Astrocyte (in vitro differentiated cells and primary cell): Measurements from ENCODE around the gene CCDC85B. TPM values are rescaled to one million over a fixed set of nuclear protein-coding genes. Genes with fewer than 3 reads are reported as not detected.
A peak's percentile ranks its signal among the peaks of the same experiment; 100 is the strongest.

Source experiments
- DNase-seq: peaks from one replicate; pipeline ENCODE4 v3.0.0-alpha.2; 2010; ENCODE audit warnings: low read depth
- FAIRE-seq: peaks from 2 replicates; lab custom pipeline; 2011; peaks lifted over from hg19 to GRCh38; lab: Jason Lieb, UNC
- H2AFZ ChIP-seq: 2 replicates; pipeline ENCODE4 v1.6.0; 2012; ENCODE audit warnings: low read depth, low read length, inconsistent platforms
- H3K27ac ChIP-seq: 2 replicates; pipeline ENCODE4 v1.5.1; 2011; ENCODE audit warnings: low read depth, low read length, inconsistent platforms
- H3K27me3 ChIP-seq: 2 replicates; pipeline ENCODE4 v1.6.0; 2011; ENCODE audit warnings: low read length, inconsistent platforms; ENCODE audit not compliant: insufficient read depth
- H3K36me3 ChIP-seq: 2 replicates; pipeline ENCODE4 v1.5.1; 2011; ENCODE audit warnings: low read length, inconsistent platforms; ENCODE audit not compliant: insufficient read depth
- H3K4me1 ChIP-seq: 2 replicates; pipeline ENCODE4 v1.5.1; 2011; ENCODE audit warnings: low read length, inconsistent platforms; ENCODE audit not compliant: insufficient read depth
- H3K4me2 ChIP-seq: 2 replicates; pipeline ENCODE4 v1.6.0; 2012; ENCODE audit warnings: low read length, inconsistent platforms
- H3K4me3 ChIP-seq: 2 replicates; pipeline ENCODE4 v1.5.1; 2011; ENCODE audit warnings: low read depth, mild to moderate bottlenecking, low read length, inconsistent platforms; ENCODE audit not compliant: insufficient read depth
- H3K79me2 ChIP-seq: 2 replicates; pipeline ENCODE4 v1.6.0; 2012; ENCODE audit warnings: mild to moderate bottlenecking, low read length, inconsistent platforms; ENCODE audit not compliant: insufficient read depth
- H3K9ac ChIP-seq: 2 replicates; pipeline ENCODE4 v1.6.0; 2012; ENCODE audit warnings: mild to moderate bottlenecking, low read length, inconsistent platforms
- H3K9me3 ChIP-seq: 2 replicates; pipeline ENCODE4 v1.5.1; 2012; ENCODE audit warnings: low read depth, mild to moderate bottlenecking, low read length, inconsistent platforms; ENCODE audit not compliant: insufficient read depth
- H4K20me1 ChIP-seq: 2 replicates; pipeline ENCODE4 v1.6.0; 2012; ENCODE audit warnings: low read length, inconsistent platforms; ENCODE audit not compliant: insufficient read depth
- H3K27ac Mint-ChIP-seq: one replicate; pipeline ENCODE4 v1.8.0; 2021; ENCODE audit warnings: mild to moderate bottlenecking, mixed read lengths; ENCODE audit not compliant: unreplicated experiment
- H3K27me3 Mint-ChIP-seq: one replicate; pipeline ENCODE4 v1.8.0; 2021; ENCODE audit warnings: low read depth, mixed read lengths; ENCODE audit not compliant: unreplicated experiment
- H3K36me3 Mint-ChIP-seq: one replicate; pipeline ENCODE4 v1.8.0; 2021; ENCODE audit warnings: low read depth, mixed read lengths; ENCODE audit not compliant: unreplicated experiment
- H3K4me1 Mint-ChIP-seq: one replicate; pipeline ENCODE4 v1.8.0; 2021; ENCODE audit warnings: low read depth, mixed read lengths; ENCODE audit not compliant: unreplicated experiment
- H3K4me3 Mint-ChIP-seq: one replicate; pipeline ENCODE4 v1.8.0; 2021; ENCODE audit warnings: mild to moderate bottlenecking, moderate library complexity, mixed read lengths; ENCODE audit not compliant: unreplicated experiment
- H3K9me3 Mint-ChIP-seq: one replicate; pipeline ENCODE4 v1.8.0; 2021; ENCODE audit warnings: mild to moderate bottlenecking, mixed read lengths; ENCODE audit not compliant: unreplicated experiment
- CTCF ChIP-seq: IDR thresholded peaks from 2 replicates; pipeline ENCODE4 v1.5.1; 2011; ENCODE audit warnings: low read depth, mild to moderate bottlenecking, inconsistent platforms, low read length, moderate library complexity; ENCODE audit not compliant: insufficient read depth
- EZH2 ChIP-seq: IDR thresholded peaks from 2 replicates; pipeline ENCODE4 v1.6.1; 2012; ENCODE audit warnings: mild to moderate bottlenecking, low read length, inconsistent platforms; ENCODE audit not compliant: insufficient read depth
- total RNA-seq: library from RNA; stranded (reverse); gene quantifications from 2 replicates; pipeline ENCODE4 v1.2.1, GENCODE V29; 2021

The CCDC85B gene
- total RNA-seq, 1 donor from 2014 or later: 31.4 TPM

- no peaks in the 10 kb centered on the region for H3K9me3 Mint-ChIP-seq
- H2AFZ ChIP-seq: no peak overlapping the region
- peaks cover 27% of the 10 kb centered on the region for H3K4me1 ChIP-seq
- H3K36me3 ChIP-seq: peaks cover 28% of the 10 kb centered on the region
- TF ChIP-seq EZH2 (no peak), CTCF (no peak)
- H3K27me3 ChIP-seq: no peaks in the 10 kb centered on the region
- FAIRE-seq (no peak), DNase-seq (no peak)
- H3K36me3 Mint-ChIP-seq: peaks cover 12% of the 10 kb centered on the region
- no peak overlapping the region for H3K4me3 ChIP-seq
- peaks cover 59% of the 10 kb centered on the region for H3K79me2 ChIP-seq
- H3K9ac ChIP-seq: no peak overlapping the region
- peaks cover 18% of the 10 kb centered on the region for H3K4me1 Mint-ChIP-seq
- H3K9me3 ChIP-seq: no peaks in the 10 kb centered on the region
- no peak overlapping the region for H3K4me2 ChIP-seq
- H3K27ac ChIP-seq: no peak overlapping the region
- peaks cover 82% of the 10 kb centered on the region for H4K20me1 ChIP-seq
- peak overlapping the region; percentile 26 for H3K27ac Mint-ChIP-seq
- H3K27me3 Mint-ChIP-seq: no peaks in the 10 kb centered on the region
- H3K4me3 Mint-ChIP-seq: peak overlapping the region; percentile 60
These were observed 22.3 kb upstream of the CCDC85B start for GRCh38 chr11:65868076-65868667.

GRCh38 chr11:65868907-65869306, 21.6 kb upstream of the CCDC85B start:
- no peak overlapping the region for H3K9ac ChIP-seq
- FAIRE-seq: no peak
- H3K36me3 ChIP-seq: peaks cover 22% of the 10 kb centered on the region
- peaks cover 75% of the 10 kb centered on the region for H4K20me1 ChIP-seq
- no peaks in the 10 kb centered on the region for H3K27me3 ChIP-seq
- DNase-seq: no peak
- H3K79me2 ChIP-seq: peaks cover 55% of the 10 kb centered on the region
- H2AFZ ChIP-seq: no peak overlapping the region
- Mint-ChIP-seq H3K9me3 (no peaks in the 10 kb centered on the region), H3K4me1 (peaks cover 14% of the 10 kb centered on the region), H3K4me3 (peak overlapping the region; percentile 62), H3K36me3 (peaks cover 12% of the 10 kb centered on the region), H3K27ac (no peak overlapping the region), H3K27me3 (no peaks in the 10 kb centered on the region)
- H3K4me1 ChIP-seq: peaks cover 33% of the 10 kb centered on the region
- H3K4me3 ChIP-seq: no peak overlapping the region
- H3K27ac ChIP-seq: no peak overlapping the region
- no peaks in the 10 kb centered on the region for H3K9me3 ChIP-seq
- no peak overlapping the region for H3K4me2 ChIP-seq
- TF ChIP-seq EZH2 (no peak), CTCF (no peak)

- peak overlapping the region; percentile 58 for H3K27ac Mint-ChIP-seq
These were observed 20.7 kb upstream of the CCDC85B start for GRCh38 chr11:65869643-65870306.

More at GRCh38 chr11:65869643-65870306, 20.7 kb upstream of the CCDC85B start:
- Histone ChIP-seq H3K9ac (peak overlapping the region; percentile 92), H3K4me3 (no peak overlapping the region), H2AFZ (no peak overlapping the region), H3K9me3 (no peaks in the 10 kb centered on the region), H3K79me2 (peaks cover 47% of the 10 kb centered on the region), H3K4me2 (peak overlapping the region; percentile 100), H3K4me1 (peaks cover 33% of the 10 kb centered on the region), H3K27me3 (no peaks in the 10 kb centered on the region), H3K36me3 (peaks cover 15% of the 10 kb centered on the region), H3K27ac (no peak overlapping the region), H4K20me1 (peaks cover 66% of the 10 kb centered on the region)
- no peaks in the 10 kb centered on the region for H3K9me3 Mint-ChIP-seq
- no peak for DNase-seq
- peaks cover 10% of the 10 kb centered on the region for H3K36me3 Mint-ChIP-seq
- peaks cover 14% of the 10 kb centered on the region for H3K4me1 Mint-ChIP-seq
- H3K4me3 Mint-ChIP-seq: no peak overlapping the region
- no peaks in the 10 kb centered on the region for H3K27me3 Mint-ChIP-seq
- no peak for TF ChIP-seq CTCF
- no peak for TF ChIP-seq EZH2
- no peak for FAIRE-seq
